Keratinocyte (primary cell): ENCODE measurements around the gene CETN1. TPM values are rescaled to one million over a fixed set of nuclear protein-coding genes. Genes with fewer than 3 reads are reported as not detected.

Source experiments
- DNase-seq: peaks from one replicate; pipeline ENCODE4 v3.0.0-alpha.2; 2011; ENCODE audit warnings: low read depth, missing footprints, low spot score
- FAIRE-seq: peaks from 2 replicates; lab custom pipeline; 2011; peaks lifted over from hg19 to GRCh38; lab: Jason Lieb, UNC
- H2AFZ ChIP-seq: 2 replicates; pipeline ENCODE4 v1.6.0; 2012; ENCODE audit warnings: low read length, control low read depth, inconsistent platforms; ENCODE audit not compliant: control insufficient read depth
- H3K27ac ChIP-seq: 2 replicates; pipeline ENCODE4 v1.5.1; 2011; ENCODE audit warnings: low read length; ENCODE audit not compliant: control insufficient read depth, insufficient read depth
- H3K27me3 ChIP-seq: 3 replicates; pipeline ENCODE4 v1.6.0; 2011; ENCODE audit warnings: low read length; ENCODE audit not compliant: control insufficient read depth, insufficient read depth; ENCODE audit errors: extremely low read depth
- H3K36me3 ChIP-seq, 2 experiments: 2 replicates in 1 of 2; 3 replicates in 1 of 2; pipeline ENCODE4 v1.5.1; 2011; ENCODE audit warnings: low read length in 2 of 2, mild to moderate bottlenecking in 1 of 2; ENCODE audit not compliant: control insufficient read depth in 2 of 2, insufficient read depth in 2 of 2; ENCODE audit errors: extremely low read depth in 1 of 2
- H3K4me1 ChIP-seq: 3 replicates; pipeline ENCODE4 v1.5.1; 2011; ENCODE audit warnings: low read length; ENCODE audit not compliant: control insufficient read depth, insufficient read depth; ENCODE audit errors: extremely low read depth
- H3K4me2 ChIP-seq: 3 replicates; pipeline ENCODE4 v1.6.0; 2011; ENCODE audit warnings: low read depth, low read length; ENCODE audit not compliant: control insufficient read depth, insufficient read depth; ENCODE audit errors: extremely low read depth
- H3K4me3 ChIP-seq, 3 experiments: fragments of 200-600 bp in 1 of 3; sonication (generic) in 1 of 3; 2 replicates in 2 of 3; 3 replicates in 1 of 3; pipeline ENCODE4 v1.5.1; 2011 to 2016; ENCODE audit warnings: low read length in 3 of 3, mild to moderate bottlenecking in 3 of 3, control low read depth in 2 of 3, inconsistent platforms in 1 of 3, low read depth in 1 of 3, mixed read lengths in 1 of 3, mixed run types in 1 of 3, moderate library complexity in 1 of 3; ENCODE audit not compliant: control insufficient read depth in 2 of 3, insufficient read depth in 2 of 3; ENCODE audit errors: extremely low read depth in 1 of 3
- H3K79me2 ChIP-seq: 2 replicates; pipeline ENCODE4 v1.6.0; 2012; ENCODE audit warnings: low read length; ENCODE audit not compliant: control insufficient read depth, insufficient read depth
- H3K9ac ChIP-seq: 3 replicates; pipeline ENCODE4 v1.6.0; 2011; ENCODE audit warnings: low read length; ENCODE audit not compliant: control insufficient read depth, insufficient read depth; ENCODE audit errors: extremely low read depth
- H3K9me1 ChIP-seq: 3 replicates; pipeline ENCODE4 v1.6.0; 2011; ENCODE audit warnings: low read length; ENCODE audit not compliant: control insufficient read depth, insufficient read depth; ENCODE audit errors: extremely low read depth
- H3K9me3 ChIP-seq: 2 replicates; pipeline ENCODE4 v1.5.1; 2012; ENCODE audit warnings: low read depth, low read length; ENCODE audit not compliant: control insufficient read depth
- H4K20me1 ChIP-seq: 3 replicates; pipeline ENCODE4 v1.6.0; 2011; ENCODE audit warnings: low read length; ENCODE audit not compliant: control insufficient read depth, insufficient read depth; ENCODE audit errors: extremely low read depth
- EZH2 ChIP-seq: IDR thresholded peaks from one replicate; pipeline ENCODE4 v1.6.1; 2012; ENCODE audit warnings: inconsistent platforms, mild to moderate bottlenecking, low read length, moderate library complexity
- dilution Hi-C: fragments of 300-500 bp; cut with MboI; formaldehyde crosslinking; loops from one replicate; pipeline ENCODE4 v1.7.0; 2020; ENCODE audit warnings: low sequenced_read_pairs; ENCODE audit not compliant: extremely low pct_ligation_motif_present
- polyA plus RNA-seq, 5 experiments: library from polyadenylated mRNA; depleted of rRNA in 3 of 5; stranded (reverse) in 3 of 5; stranded (forward) in 1 of 5; unstranded in 1 of 5; fragments of >200 nt; gene quantifications; 1 replicate in 1 of 5; 2 replicates in 3 of 5; 3 replicates in 1 of 5; pipeline versions ENCODE4 v1.2.1 to v1.2.3, GENCODE V29; 2011 to 2012; ENCODE audit warnings: missing spikeins in 2 of 5, low read depth in 1 of 5, low replicate concordance in 1 of 5
- TF ChIP-seq, protein P1 (sequence below), 3 experiments: IDR thresholded peaks in 1 of 3; conservative IDR thresholded peaks in 1 of 3; optimal IDR thresholded peaks in 1 of 3; 2 replicates in 2 of 3; 3 replicates in 1 of 3; pipeline versions ENCODE3 to v1.5.1; 2011; ENCODE audit warnings: low read length in 3 of 3, mild to moderate bottlenecking in 3 of 3, moderate library complexity in 2 of 3, control low read depth in 1 of 3, inconsistent platforms in 1 of 3; ENCODE audit not compliant: insufficient read depth in 2 of 3; ENCODE audit errors: extremely low read depth in 1 of 3

CETN1 gene
- polyA plus RNA-seq, 1 donor (not counting 4 experiments of a cell fraction or from before 2014, with no cell fraction given): not detected

DNA sequence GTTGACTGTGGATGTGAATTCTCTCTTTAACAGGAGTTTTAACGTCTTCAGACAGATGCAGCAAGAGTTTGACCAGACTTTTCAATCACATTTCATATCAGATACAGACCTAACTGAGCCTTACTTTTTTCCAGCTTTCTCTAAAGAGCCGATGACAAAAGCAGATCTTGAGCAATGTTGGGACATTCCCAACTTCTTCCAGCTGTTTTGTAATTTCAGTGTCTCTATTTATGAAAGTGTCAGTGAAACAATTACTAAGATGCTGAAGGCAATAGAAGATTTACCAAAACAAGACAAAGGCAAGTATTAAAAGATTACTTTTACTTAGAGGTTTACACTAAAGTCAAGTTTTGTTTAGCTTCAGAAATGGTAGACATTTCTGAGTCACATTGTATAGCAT, 47.1 kb downstream of the CETN1 start:
- TF ChIP-seq EZH2: no peak
- TF ChIP-seq, protein P1, sequence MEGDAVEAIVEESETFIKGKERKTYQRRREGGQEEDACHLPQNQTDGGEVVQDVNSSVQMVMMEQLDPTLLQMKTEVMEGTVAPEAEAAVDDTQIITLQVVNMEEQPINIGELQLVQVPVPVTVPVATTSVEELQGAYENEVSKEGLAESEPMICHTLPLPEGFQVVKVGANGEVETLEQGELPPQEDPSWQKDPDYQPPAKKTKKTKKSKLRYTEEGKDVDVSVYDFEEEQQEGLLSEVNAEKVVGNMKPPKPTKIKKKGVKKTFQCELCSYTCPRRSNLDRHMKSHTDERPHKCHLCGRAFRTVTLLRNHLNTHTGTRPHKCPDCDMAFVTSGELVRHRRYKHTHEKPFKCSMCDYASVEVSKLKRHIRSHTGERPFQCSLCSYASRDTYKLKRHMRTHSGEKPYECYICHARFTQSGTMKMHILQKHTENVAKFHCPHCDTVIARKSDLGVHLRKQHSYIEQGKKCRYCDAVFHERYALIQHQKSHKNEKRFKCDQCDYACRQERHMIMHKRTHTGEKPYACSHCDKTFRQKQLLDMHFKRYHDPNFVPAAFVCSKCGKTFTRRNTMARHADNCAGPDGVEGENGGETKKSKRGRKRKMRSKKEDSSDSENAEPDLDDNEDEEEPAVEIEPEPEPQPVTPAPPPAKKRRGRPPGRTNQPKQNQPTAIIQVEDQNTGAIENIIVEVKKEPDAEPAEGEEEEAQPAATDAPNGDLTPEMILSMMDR (optimal IDR thresholded peaks at IDR 0.05 in 1 of 3, IDR thresholded peaks at IDR 0.05 in 1 of 3, conservative IDR thresholded peaks at IDR 0.05 in 1 of 3; ENCODE audit: extremely low read depth in 1 of 3, insufficient read depth in 2 of 3, low read length in 3 of 3): no peak
- Histone ChIP-seq H3K4me1 (no peaks in the 10 kb centered on the region), H3K27me3 (no peaks in the 10 kb centered on the region), H2AFZ (no peak overlapping the region), H3K4me2 (no peak overlapping the region), H3K27ac (no peak overlapping the region), H3K9me1 (no peaks in the 10 kb centered on the region), H3K79me2 (no peaks in the 10 kb centered on the region), H3K4me3 (no peak overlapping the region), H4K20me1 (no peaks in the 10 kb centered on the region), H3K9me3 (no peaks in the 10 kb centered on the region), H3K9ac (no peak overlapping the region), H3K36me3 (no peaks in the 10 kb centered on the region)
- FAIRE-seq: no peak
- dilution Hi-C loops: no loop called here
- no peak for DNase-seq

DNA sequence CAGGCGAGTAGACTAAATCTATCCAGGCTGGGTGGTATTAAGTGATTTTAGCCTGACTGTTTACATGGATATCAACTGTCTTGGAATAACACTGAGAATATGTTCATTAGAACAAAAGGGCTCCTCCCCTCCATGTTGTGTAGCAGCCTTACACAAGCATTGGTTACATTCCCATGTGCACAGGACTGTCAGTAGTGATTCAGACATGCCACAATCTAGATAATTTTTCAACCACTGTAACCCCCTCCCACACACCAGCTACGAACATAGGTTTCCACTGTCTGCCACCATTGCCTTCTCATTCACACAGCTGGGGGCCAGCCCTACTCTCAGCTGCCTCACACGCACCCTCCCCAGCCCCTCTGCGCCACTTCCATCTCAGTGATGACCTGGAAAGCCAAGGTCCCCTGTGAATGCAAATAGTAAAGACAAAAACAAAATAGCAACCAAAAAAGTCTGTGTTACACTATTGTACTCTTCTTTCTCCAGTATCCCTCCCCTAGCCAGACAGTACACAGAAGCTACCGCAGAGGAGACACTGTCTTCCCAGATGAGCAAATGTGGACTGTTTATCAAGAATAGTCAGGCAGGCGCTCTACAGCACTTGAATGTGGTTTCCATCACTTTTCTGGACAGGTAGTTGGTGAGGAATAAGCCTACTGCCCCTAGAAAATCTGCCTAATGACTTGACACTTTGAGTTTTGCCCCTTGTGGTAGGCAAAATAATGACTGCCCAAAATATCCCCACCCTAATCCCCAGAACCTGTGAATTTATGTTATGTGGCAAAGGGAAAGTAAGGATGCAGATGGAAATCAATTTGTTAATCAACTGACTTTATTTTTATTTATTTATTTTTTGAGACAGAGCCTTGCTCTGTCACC, 49.3 kb downstream of the CETN1 start:
- H3K4me2 ChIP-seq: no peak overlapping the region
- TF ChIP-seq, protein P1 (optimal IDR thresholded peaks at IDR 0.05 in 1 of 3, IDR thresholded peaks at IDR 0.05 in 1 of 3, conservative IDR thresholded peaks at IDR 0.05 in 1 of 3; ENCODE audit: extremely low read depth in 1 of 3, insufficient read depth in 2 of 3, low read length in 3 of 3): no peak
- TF ChIP-seq EZH2: no peak
- FAIRE-seq (no peak), DNase-seq (no peak)
- no peaks in the 10 kb centered on the region for H4K20me1 ChIP-seq
- H3K27ac ChIP-seq: no peak overlapping the region
- dilution Hi-C loops: no loop called here
- H3K4me1 ChIP-seq: peaks cover 5% of the 10 kb centered on the region
- no peaks in the 10 kb centered on the region for H3K9me3 ChIP-seq
- no peaks in the 10 kb centered on the region for H3K27me3 ChIP-seq
- no peak overlapping the region for H3K9ac ChIP-seq
- H3K9me1 ChIP-seq: no peaks in the 10 kb centered on the region
- no peak overlapping the region for H2AFZ ChIP-seq
- H3K79me2 ChIP-seq: no peaks in the 10 kb centered on the region
- H3K4me3 ChIP-seq: no peak overlapping the region
- no peaks in the 10 kb centered on the region for H3K36me3 ChIP-seq
